ENCODE results near the gene AGPAT1.

GRCh38 chr6:32212076-32212760 is 36.3 kb upstream of the AGPAT1 start:
- no peak for TF ChIP-seq CTCF (conservative IDR thresholded peaks at IDR 0.05; ENCODE audit: low read length)
- TF ChIP-seq EZH2phosphoT487 (IDR thresholded peaks at IDR 0.05; ENCODE audit: borderline replicate concordance, low read depth, low read length): no peak
